GM23248 (cell line): ENCODE measurements around the gene PXK. TPM values are rescaled to one million over a fixed set of nuclear protein-coding genes. Genes with fewer than 3 reads are reported as not detected.

Experiments
- DNase-seq: peaks from one replicate; pipeline ENCODE4 v3.0.0-alpha.2; 2015
- H2AFZ ChIP-seq: fragments of 200-600 bp; sonication (generic); 2 replicates; pipeline ENCODE4 v1.6.1; 2016; ENCODE audit warnings: antibody characterized with exemption
- H3F3A ChIP-seq: fragments of 200-600 bp; sonication (generic); 2 replicates; pipeline ENCODE4 v1.6.1; 2016; ENCODE audit warnings: mild to moderate bottlenecking, antibody characterized with exemption, mixed run types; ENCODE audit not compliant: insufficient read depth
- H3K27ac ChIP-seq: fragments of 200-600 bp; sonication (generic); 2 replicates; pipeline ENCODE4 v1.5.1; 2016; ENCODE audit warnings: mild to moderate bottlenecking
- H3K27me3 ChIP-seq: fragments of 200-600 bp; sonication (generic); replicated peaks from 2 replicates; pipeline ENCODE4 v1.6.1; 2016; ENCODE audit warnings: mild to moderate bottlenecking; ENCODE audit not compliant: insufficient read depth
- H3K36me3 ChIP-seq: fragments of 200-600 bp; sonication (generic); 2 replicates; pipeline ENCODE4 v1.6.1; 2016; ENCODE audit warnings: low read depth, mild to moderate bottlenecking
- H3K4me1 ChIP-seq: fragments of 200-600 bp; sonication (generic); 2 replicates; pipeline ENCODE4 v1.6.1; 2016; ENCODE audit warnings: mild to moderate bottlenecking; ENCODE audit not compliant: insufficient read depth
- H3K4me2 ChIP-seq: fragments of 200-600 bp; sonication (generic); one replicate; pipeline ENCODE4 v1.6.1; 2016; ENCODE audit warnings: mild to moderate bottlenecking; ENCODE audit not compliant: unreplicated experiment
- H3K4me3 ChIP-seq: fragments of 200-600 bp; sonication (generic); 2 replicates; pipeline ENCODE4 v1.5.1; 2016; ENCODE audit warnings: mild to moderate bottlenecking
- H3K79me2 ChIP-seq: fragments of 200-600 bp; sonication (generic); 2 replicates; pipeline ENCODE4 v1.6.1; 2016; ENCODE audit warnings: mild to moderate bottlenecking; ENCODE audit not compliant: insufficient read depth
- H3K9ac ChIP-seq: fragments of 200-600 bp; sonication (generic); 2 replicates; pipeline ENCODE4 v1.6.1; 2016; ENCODE audit warnings: mild to moderate bottlenecking
- H3K9me2 ChIP-seq: fragments of 200-600 bp; sonication (generic); 2 replicates; pipeline ENCODE4 v1.6.1; 2016; ENCODE audit warnings: mixed run types, mild to moderate bottlenecking, moderate library complexity; ENCODE audit not compliant: insufficient read depth
- H3K9me3 ChIP-seq: fragments of 200-600 bp; sonication (generic); one replicate; pipeline ENCODE4 v1.6.1; 2017; ENCODE audit warnings: low read depth
- H4K20me1 ChIP-seq: fragments of 200-600 bp; sonication (generic); 2 replicates; pipeline ENCODE4 v1.6.0; 2016; ENCODE audit not compliant: insufficient read depth
- EZH2 ChIP-seq: fragments of 200-600 bp; sonication (generic); IDR thresholded peaks from 2 replicates; pipeline ENCODE4 v1.6.1; 2018; ENCODE audit warnings: antibody characterized with exemption, mild to moderate bottlenecking; ENCODE audit not compliant: insufficient read depth, poor library complexity, severe bottlenecking
- EZH2phosphoT487 ChIP-seq: fragments of 200-600 bp; sonication (generic); IDR thresholded peaks from 2 replicates; pipeline ENCODE4 v1.6.1; 2018; ENCODE audit warnings: antibody characterized with exemption, moderate library complexity, mild to moderate bottlenecking, low read depth; ENCODE audit not compliant: insufficient read depth
- WGBS, 2 experiments: methylation state at CpG; one replicate each; pipeline ENCODE4 v1.1.6; 2015 to 2017; ENCODE audit warnings: low lambda C conversion rate in 2 of 2, low coverage in 1 of 2; ENCODE audit errors: missing lambda C conversion rate in 2 of 2; 5-methylcytosine and 5-hydroxymethylcytosine counted together
- in situ Hi-C: fragments of 300-500 bp; cut with MboI; formaldehyde crosslinking; loops from 2 replicates; pipeline ENCODE4 v1.15.0; 2020
- polyA plus RNA-seq: library from polyadenylated mRNA; unstranded; fragments of >200 nt; fragmentation: Nextera tagmentation; extraction: Ambion mirVana; gene quantifications from 2 replicates; pipeline ENCODE4 v1.2.1, GENCODE V29; 2016
- total RNA-seq: library from RNA; depleted of rRNA; stranded (reverse); fragments of >200 nt; shearing (Covaris generic); gene quantifications from 2 replicates; pipeline ENCODE4 v1.2.3, GENCODE V29; 2014

PXK gene
- total and polyA plus RNA-seq, 2 experiments from 2014 or later = 33.8 to 45.1 TPM

GRCh38 chr3:58351920-58352319 lies 19.2 kb downstream of the PXK start:
- DNase-seq = no peak
- Histone ChIP-seq H4K20me1 (no peaks in the 10 kb centered on the region), H3K27ac (no peak overlapping the region), H3K27me3 (no peaks in the 10 kb centered on the region), H3K36me3 (no peaks in the 10 kb centered on the region), H3K4me2 (no peak overlapping the region), H3K79me2 (peaks cover 99% of the 10 kb centered on the region), H3K9me2 (no peaks in the 10 kb centered on the region; the same call in 1 of the 2 replicates), H3F3A (no peaks in the 10 kb centered on the region), H3K9me3 (no peaks in the 10 kb centered on the region), H2AFZ (no peak overlapping the region), H3K4me3 (no peak overlapping the region), H3K4me1 (peaks cover 18% of the 10 kb centered on the region), H3K9ac (no peak overlapping the region)
- TF ChIP-seq EZH2phosphoT487 (no peak), EZH2 (no peak)
- WGBS, 2 experiments = 76 to 77% methylated on average over 3 of the region's 3 CpGs
- in situ Hi-C loops = no loop called here

DNA sequence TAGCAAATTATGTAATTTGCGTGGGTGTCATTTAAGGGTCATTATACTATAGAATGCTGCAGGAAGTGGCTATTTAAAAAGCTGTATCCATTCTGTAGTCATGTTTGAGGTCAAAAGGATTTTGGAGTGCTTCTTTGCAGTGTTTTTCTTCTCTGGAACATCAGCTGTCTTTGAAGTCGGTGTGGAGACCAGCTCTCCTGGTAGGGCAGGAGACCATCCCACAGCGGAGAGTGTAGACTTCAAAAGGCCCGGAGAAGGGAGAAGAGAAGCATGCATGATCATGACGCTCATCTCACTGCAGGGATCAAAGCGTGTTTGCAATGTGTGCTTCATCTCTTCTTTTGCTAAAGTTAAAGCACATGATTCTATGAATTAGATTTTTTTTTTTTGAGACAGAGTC lies 19.9 kb downstream of the PXK start:
- H2AFZ ChIP-seq = no peak overlapping the region
- no peak for TF ChIP-seq EZH2phosphoT487
- TF ChIP-seq EZH2 = no peak

DNA sequence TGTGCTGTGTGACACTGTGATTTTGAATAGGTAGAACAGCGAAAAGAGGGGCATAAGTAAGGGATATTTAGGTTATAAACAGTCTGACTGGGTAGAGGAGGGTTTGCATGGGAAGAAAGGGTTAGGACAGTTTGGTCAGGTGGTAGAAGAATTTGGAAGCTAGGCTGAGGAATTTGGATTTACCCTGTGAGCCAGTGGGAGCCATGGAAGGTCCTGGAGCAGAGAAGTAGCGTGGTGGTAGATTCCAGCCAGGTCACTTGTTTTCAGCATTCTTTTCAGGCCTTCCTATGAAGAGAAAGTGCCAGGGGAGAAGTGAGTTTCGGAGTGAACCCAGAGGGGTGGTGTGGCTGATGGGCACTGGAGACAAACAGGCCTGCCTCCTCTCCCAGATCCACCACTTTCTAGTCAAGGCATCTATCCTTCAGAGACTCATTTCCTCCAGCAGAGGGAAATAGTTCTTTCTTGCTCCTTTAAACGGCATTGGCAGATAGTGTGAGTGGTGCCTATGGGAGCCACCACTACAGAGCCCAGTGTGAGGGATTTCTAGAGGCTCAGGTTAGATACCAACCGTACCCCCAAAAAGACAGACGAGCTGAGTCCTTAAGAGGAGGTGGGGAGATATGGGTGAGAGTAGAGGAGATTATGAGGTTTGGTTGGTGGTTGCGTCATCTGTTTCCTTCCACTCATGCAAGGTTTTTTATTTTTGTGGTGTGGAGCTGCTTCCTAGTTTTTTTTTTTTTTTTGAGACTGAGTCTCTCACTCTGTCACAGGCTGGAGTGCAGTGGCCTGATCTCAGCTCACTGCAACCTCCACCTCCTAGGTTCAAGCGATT lies 21.2 kb downstream of the PXK start:
- peaks cover 99% of the 10 kb centered on the region for H3K79me2 ChIP-seq
- in situ Hi-C loops = no loop called here

More for the DNA sequence above, 19.9 kb downstream of the PXK start:
- Histone ChIP-seq H3K4me1 (peaks cover 18% of the 10 kb centered on the region), H3K9me3 (no peaks in the 10 kb centered on the region), H3K79me2 (peaks cover 99% of the 10 kb centered on the region), H3K9ac (no peak overlapping the region), H3F3A (no peaks in the 10 kb centered on the region), H4K20me1 (no peaks in the 10 kb centered on the region), H3K4me3 (no peak overlapping the region), H3K36me3 (no peaks in the 10 kb centered on the region), H3K27ac (no peak overlapping the region), H3K9me2 (no peaks in the 10 kb centered on the region), H3K27me3 (no peaks in the 10 kb centered on the region), H3K4me2 (no peak overlapping the region)
- in situ Hi-C loops = no loop called here
- WGBS, 2 experiments = 76 to 78% methylated on average over 6 of the region's 6 CpGs
- DNase-seq = no peak

DNA sequence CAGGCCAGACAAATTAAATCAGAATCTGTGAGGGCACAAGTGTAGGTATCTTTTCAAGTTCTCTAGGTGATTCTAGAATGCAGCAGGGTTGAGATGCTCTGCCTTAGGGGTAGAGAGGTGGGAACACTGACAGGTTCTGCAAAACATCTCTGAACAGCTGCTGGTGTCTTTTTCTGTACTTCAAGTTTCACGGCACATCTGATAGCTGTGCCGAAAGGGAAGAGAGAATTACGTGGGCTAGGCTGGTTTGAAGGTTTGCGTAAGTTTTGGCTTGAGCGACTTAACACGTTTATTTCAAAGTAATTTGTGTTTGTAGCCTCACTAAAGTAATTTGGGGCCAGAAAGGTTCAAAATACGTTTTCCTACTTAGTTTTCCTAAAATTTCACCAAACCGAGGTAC lies 22.5 kb downstream of the PXK start:
- H2AFZ ChIP-seq = no peak overlapping the region
- TF ChIP-seq EZH2 = no peak
- TF ChIP-seq EZH2phosphoT487 = no peak
- H4K20me1 ChIP-seq = no peaks in the 10 kb centered on the region
- H3K4me2 ChIP-seq = no peak overlapping the region
- in situ Hi-C loops = no loop called here
- no peaks in the 10 kb centered on the region for H3K9me3 ChIP-seq
- no peak overlapping the region for H3K27ac ChIP-seq
- no peaks in the 10 kb centered on the region for H3K36me3 ChIP-seq
- no peak overlapping the region for H3K9ac ChIP-seq
- DNase-seq = no peak
- peaks cover 99% of the 10 kb centered on the region for H3K79me2 ChIP-seq
- peaks cover 15% of the 10 kb centered on the region for H3K4me1 ChIP-seq
- no peaks in the 10 kb centered on the region for H3F3A ChIP-seq
- no peak overlapping the region for H3K4me3 ChIP-seq
- H3K9me2 ChIP-seq = no peaks in the 10 kb centered on the region
- 83 to 85% methylated on average over 8 of the region's 8 CpGs for WGBS, 2 experiments
- H3K27me3 ChIP-seq = no peaks in the 10 kb centered on the region

More for the DNA sequence above, 21.2 kb downstream of the PXK start:
- H3K36me3 ChIP-seq = no peaks in the 10 kb centered on the region
- no peak overlapping the region for H2AFZ ChIP-seq
- TF ChIP-seq EZH2phosphoT487 (no peak), EZH2 (no peak)
- WGBS, 2 experiments = 89 to 92% methylated on average over 8 of the region's 8 CpGs
- peaks cover 18% of the 10 kb centered on the region for H3K4me1 ChIP-seq
- H3K27ac ChIP-seq = no peak overlapping the region
- no peaks in the 10 kb centered on the region for H4K20me1 ChIP-seq
- H3K4me2 ChIP-seq = no peak overlapping the region
- peak; percentile 48 for DNase-seq
- no peaks in the 10 kb centered on the region for H3K9me2 ChIP-seq
- no peaks in the 10 kb centered on the region for H3K9me3 ChIP-seq
- H3K4me3 ChIP-seq = no peak overlapping the region
- H3K27me3 ChIP-seq = no peaks in the 10 kb centered on the region
- no peaks in the 10 kb centered on the region for H3F3A ChIP-seq
- H3K9ac ChIP-seq = no peak overlapping the region
